ENCODE results near the gene TLE1.

Gene TLE1

DNA sequence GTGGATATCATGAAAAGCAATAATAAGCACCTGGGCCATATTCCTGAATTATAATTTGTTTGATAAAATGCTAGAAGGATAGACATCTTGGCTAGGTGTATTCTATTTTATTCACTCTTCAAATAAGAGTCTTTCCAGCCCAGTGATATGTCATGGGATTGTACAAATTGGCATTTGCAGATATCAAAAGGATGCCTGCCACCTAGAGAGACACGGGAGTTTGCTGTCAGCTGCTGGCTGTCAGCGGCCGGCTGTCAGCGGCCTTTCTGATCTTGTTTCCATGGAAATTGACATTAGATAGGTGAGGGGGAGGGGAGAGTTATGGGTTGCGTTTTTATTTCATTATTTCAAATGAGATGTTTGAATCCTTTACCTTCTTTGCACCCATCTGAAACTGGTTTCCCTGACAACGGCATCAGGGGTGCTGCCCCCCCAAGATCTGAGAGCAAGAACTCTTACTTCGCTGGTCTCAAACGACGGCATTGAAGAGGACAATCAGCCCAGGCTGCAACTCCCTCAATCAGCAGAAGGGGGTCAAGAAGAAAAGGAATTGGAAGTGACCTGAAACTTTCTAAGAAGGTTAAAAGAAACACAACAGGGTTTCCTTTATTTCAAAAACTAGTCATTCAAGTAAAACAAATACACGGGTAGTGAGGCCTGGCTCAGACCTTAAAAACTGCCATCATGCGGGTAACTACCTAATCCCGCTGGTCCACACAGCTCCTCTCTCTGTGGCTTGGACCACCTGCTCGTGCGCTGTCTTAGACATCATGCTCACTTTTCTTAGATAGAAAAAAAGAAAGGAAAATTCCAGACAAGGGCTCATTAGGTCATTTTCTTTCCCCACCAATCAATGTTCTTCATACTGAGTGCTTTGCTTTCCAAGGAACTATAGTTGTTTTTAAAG lies 115.7 kb downstream of the TLE1 start:
- no peak for DNase-seq (ENCODE audit: low spot score)

DNA sequence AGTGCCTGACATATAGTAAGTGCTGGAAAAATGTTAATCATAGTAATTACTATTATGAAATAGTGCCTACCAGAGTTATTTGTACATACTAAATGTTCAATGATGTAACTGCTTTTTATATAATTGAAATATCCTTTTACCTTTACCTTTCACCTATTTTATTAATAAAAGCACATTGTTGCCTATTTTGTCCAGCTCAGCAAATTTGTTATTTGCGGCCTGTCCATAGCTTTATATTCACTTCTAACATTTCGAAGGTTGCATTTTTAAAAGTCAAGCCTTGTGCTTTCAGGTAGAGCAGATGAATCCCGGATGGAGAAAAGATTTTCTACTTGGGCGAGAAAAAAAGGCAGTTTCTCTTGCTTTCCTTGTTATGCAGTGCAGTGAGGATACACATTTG lies 119.3 kb downstream of the TLE1 start:
- DNase-seq (ENCODE audit: low spot score), result no peak

DNA sequence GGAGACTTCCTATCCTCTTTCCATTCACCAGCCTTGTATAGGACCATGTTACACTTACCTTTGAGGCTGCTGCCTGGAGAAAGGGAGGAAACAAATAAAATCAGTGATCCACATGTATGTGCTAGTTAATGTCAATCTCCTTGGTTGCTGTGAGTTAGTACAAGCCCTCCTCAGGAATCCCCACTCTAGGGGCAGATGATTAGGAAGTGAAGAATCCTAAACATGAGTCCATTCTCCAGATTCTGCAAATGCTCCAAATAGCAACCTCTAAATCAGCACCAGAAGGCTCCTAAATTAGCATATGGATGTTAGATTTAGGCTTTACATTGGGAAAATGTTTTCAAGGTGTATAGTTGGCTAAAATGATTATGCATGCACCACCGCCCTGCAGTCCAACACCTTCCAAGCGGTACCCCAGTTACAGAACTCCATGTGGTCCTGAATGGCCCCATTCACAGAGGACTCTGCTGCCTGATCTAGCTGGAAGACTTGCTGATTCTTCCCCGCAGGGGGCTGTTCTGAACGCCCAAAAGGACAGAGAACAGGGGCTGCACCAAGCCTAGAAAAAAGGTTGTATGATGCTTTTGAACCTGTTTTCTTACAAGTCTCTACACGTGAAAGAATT lies 123.2 kb downstream of the TLE1 start:
- DNase-seq (ENCODE audit: low spot score), result no peak

DNA sequence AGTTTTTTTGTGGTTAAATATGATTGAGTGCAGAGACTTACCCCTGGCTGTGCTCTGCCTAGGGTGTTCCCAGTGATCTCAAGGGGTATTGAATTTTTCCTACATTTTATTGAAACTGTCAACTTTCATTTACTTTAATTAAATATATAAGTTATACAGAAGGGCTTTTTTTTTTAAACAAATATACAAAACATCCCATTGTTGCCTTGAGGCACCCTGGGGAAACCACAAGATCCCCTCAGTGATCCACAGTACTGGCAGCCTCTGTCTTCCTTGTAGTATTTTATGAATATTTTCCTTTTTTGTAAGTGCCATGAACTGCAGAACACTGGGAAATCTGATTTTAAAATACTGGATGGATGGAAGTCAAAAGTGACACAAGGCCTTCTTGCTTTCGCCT lies 123.7 kb downstream of the TLE1 start:
- DNase-seq (ENCODE audit: low spot score), result no peak

DNA sequence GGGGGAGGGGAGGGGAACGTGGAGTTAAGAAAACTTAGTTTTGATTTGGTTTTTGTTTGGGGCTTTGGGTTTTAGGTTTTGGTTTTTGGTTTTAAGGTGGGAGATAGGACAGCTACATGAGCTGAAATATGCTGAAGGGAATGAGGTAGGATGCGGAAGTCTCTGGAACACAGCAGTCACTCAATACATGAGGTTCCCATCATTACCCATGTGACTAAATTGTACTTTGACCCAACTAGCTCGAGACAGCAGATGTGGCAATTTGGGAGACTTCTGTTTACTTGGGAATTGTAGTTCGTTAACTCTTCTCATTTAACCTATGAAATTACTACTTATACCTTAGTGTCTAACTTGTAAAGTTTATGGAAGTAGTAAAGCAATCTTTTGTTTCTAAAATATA lies 124.2 kb downstream of the TLE1 start:
- no peak for DNase-seq (ENCODE audit: low spot score)

DNA sequence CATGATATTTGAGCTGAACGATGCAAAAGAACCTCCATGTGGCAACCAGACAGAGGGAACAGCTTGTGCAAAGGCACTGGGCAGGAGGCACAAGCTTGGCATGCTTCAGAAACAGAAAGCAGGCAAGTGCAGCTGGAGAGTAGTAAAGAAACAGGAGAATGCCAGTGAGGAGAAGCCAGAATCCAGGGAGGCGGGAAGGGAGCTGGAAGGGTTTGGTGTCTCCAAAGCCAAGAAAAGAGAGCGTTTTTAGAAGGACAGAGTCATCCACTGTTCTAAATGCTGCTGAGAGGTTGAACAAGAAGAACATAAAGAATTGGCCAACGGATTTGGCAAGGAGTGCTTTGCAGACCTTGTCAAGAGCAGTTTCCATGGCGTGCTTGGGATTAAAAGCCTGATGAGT lies 124.7 kb downstream of the TLE1 start:
- DNase-seq (ENCODE audit: low spot score), result no peak

DNA sequence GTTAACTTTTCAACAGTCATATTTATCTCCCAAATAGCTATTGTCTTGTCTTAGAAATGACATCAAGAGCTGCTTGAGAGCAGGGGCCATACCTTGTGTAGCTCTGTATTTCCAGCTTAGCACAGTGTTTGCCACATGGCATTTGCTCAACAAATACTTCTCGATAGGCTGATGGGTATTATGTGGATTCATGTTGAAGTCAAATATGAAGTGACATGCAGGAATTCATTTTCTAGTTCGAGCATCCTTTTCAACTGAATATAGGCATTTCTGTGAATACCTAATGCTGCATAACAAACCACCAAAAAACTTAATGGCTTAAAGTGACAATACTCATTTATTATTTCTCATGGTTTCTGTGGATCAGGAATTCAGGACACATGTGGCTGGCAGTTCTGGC lies 125.6 kb downstream of the TLE1 start:
- DNase-seq (ENCODE audit: low spot score), result no peak

DNA sequence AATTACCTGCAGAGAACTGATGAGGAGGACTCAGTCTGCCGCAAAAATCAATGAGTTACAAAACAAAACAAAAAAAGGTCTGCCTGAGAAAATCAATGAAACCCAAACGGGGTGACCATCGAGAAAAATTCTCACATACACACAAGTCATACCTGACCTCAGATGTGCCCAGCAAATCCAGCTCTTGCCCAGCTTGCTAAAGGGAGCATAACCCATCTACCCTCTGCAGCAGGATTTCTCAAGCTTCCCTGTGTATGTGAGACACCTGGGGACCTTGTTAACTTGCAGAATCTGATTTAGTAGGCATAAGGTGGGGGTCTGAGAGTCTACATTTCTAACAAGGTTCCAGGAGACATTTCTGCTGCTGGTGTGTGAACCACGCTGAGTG lies 126.3 kb downstream of the TLE1 start:
- DNase-seq (ENCODE audit: low spot score), result no peak

DNA sequence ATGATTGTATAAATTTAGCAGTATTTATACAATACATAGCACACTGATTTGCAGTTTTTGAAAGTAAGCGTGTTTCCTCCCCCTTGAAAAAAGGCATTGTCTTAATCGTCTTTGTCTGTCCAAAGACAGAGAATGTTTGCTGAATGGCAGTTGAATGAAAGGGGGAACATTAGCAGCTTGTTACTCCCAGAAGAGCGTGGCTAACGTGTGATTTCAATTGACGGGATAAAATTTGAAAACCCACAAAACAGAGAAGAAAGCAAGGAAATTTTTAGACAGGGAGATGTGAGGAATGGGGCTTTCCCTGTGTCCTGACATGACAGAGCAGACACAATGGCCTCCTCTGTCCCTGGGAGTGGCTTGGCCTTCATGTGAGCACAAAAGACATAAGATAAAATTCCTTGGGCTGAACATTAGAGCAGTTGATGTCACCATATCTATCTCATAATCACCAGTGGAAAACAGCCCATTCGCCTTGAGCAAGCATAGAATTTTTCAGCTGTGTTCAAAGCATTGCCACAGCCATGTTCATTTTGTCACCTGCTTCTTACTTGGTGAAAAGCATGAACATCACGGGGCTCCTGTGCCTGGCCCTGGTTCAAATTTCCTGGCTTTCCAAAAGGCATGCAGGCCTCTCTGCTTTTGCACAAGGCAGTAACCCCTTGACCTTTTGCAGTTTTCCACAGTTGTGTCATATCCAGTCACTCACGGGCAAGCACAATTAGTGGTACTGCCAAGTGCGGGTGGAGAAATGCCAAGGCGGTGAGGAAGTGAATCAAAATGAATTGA lies 126.9 kb downstream of the TLE1 start:
- no peak for DNase-seq (ENCODE audit: low spot score)

DNA sequence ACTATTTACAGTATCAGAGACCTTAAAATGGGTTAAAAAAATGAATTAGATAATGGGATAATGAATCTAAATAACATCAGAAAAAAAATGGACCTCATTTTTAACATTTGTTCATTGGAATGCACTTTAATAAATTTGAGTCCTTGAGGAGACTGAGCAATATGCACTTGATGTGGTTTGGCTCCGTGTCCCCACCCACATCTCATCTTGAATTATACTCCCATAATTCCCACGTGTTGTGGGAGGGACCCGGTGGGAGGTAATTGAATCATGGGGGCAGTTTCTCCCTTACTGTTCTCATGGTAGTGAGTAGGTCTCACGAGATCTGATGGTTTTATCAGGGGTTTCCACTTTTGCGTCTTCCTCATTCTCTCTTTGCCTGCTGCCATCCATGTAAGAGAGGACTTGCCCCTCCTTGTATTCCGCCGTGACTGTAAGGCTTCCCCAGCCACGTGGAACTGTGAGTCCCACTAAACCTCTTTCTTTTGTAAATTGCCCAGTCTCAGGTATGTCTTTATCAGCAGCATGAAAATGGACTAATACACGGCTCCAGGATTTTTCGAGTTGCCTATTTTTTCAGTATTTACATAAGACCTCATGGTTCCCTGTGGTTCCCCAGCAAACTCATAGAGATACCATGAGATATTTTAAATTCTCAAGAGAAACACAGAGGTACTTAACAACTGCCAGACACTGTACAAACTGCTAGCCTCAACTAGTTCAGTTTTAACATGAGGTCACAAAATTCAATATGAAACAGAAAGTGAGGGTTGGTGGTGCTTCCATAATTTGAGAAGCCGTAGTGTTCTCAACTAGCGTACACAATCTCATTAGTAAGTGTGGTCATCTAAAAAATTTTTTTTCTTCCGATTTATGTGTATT lies 128.3 kb downstream of the TLE1 start:
- no peak for DNase-seq (ENCODE audit: low spot score)

DNA sequence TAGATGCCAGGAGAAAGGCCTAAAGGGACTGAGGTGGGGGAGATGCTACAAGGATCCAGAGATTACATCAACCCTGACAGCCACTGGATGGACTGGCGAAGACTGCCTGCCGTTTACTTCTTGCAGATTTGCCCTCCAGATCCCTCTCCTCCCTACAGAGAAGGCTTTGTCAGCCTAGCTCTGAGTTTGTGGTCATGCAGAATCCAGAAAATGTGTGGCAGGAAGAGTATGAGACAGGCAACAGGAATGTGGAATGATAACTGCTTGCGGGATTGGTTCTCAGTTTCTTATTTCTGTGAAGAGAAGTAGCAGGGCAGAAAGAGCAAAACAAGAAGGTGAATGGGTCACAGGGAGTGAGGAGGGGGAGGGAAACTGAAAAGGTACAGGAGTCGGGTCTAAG lies 129.6 kb downstream of the TLE1 start:
- DNase-seq (ENCODE audit: low spot score), result no peak

DNA sequence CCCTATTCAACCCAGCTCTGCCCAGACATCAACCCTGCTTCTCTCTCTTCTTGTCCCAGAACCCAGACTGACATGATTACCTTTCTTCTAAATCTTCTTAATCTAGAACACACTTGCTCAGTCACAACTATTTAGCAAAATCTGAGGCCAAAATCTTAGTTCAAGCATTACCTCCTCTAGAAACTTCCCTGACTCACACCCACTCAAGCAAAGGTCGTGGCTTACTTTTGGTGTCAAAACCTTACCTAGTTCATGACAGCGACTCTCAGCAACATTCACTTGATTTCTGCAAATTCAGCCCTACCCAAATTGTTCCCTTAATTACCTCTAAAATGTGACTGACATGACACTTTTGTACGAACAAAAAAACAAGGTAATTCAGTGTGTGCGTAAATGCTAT lies 130.2 kb downstream of the TLE1 start:
- DNase-seq (ENCODE audit: low spot score), result no peak

DNA sequence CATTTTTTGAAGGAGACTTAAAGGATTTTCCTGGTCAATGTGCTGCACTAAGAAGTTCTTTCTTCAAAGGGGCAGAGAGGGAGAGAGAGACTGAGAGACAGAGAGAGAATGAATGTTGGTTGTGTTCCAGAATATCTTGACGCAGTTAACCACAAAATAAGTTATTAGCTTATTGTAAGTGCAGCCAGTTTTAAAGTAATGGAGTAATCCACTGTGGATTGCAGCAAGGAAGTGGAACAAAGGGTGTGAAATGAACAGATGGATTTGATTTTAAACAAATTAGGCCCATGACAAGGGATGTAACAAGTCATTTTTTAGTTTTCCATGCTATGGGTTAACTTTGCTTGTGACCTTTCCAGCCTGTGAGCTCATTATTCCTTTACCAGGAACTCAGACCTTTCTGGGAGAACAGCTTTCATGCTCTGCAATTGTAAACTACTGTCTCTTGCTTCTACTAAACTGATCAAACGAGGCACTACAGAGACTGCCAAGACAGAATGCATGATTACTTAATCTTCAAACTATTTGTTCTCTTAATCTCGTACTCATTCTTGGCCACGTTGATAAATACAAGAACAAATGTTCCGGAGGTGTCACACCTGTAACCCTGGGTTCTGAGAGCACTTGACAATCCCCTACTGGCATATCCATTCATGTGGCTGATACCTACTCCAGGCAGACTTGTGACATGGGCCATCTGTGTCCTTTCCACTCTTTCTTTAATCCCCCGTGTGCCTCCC lies 131.1 kb downstream of the TLE1 start:
- DNase-seq (ENCODE audit: low spot score), result no peak

DNA sequence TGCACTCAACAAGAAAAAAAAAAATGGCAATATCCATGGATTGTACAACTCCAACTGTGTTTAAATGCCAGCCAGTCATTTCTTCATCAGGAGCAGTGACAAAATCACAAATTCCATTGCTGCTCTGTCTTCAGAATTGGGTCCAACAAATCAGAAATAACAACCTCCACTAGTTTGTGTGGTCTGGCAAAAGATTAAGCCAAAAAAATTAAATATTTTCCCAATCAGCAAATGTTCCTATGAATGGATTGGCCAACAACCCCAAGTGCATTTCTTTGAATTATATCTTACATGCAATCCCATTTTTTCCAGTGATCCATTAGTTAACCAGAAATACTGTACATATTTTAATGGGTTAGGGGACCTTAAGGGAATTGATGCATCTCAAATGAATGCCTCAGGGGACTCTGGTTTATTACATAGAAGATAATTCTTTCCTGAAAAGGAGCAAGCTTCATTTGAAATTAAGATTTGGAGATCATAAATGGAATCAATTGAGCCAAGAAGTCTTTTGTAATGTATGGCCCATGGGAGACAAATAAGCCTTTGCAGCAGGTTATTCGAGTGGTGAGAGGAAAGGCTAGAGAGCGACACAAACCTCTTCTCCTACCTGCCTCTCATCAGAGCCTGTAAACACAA lies 131.8 kb downstream of the TLE1 start:
- no peak for DNase-seq (ENCODE audit: low spot score)

DNA sequence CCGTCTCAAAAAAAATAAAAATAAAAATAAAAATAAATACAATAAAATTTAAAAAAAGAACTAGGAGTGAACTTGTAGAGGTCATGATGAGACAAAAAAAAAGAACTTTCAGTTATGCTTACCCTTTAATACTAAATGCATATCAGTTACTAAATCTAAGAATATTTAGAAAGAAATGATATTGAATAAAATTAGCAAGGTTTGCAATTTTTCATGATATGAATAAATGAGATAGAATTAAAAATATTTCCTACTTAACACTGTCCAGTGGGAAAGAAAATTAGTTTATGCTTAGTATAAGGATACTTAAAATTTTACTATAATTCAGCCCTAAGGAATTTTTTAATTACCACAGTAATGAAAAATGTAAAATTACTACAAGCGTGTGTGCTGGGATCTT lies 132.4 kb downstream of the TLE1 start:
- no peak for DNase-seq (ENCODE audit: low spot score)

DNA sequence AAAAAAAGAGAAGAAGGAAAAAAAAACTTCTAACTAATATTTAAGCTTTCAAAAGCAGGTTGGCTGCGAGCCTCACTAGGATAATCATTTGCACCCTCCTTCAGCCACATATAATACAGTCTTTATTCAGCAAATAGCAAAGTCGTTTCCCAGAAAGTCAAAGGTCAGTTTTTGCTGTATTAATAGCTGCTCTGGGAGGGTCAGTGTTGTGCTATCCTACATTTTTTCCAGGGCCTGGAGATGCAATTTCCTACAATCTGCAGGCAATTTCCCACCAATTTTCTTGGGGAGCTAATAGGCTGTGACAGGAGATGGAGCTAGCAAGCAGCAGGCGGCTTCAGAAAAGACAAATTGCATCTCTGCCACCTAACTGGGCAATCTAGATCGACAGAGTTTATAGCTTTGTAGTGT lies 136.8 kb downstream of the TLE1 start:
- no peak for DNase-seq (ENCODE audit: low spot score)

DNA sequence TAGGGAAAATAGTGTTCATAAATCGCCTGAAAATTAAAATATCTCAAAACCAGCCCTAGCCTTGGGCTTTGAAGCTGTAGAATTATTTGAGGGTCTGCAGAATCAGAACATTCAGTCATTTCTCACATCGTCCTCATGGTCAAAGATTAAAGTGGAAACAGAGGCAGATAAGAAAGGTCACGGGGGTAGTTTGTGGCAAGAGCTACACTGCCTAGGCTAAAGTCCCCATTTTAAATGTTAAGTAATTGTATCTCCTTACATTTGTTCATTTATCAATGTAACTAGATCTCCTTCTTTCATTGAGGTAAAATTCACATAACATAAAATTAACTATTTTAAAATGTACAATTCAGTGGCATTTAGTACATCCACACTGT lies 139.2 kb downstream of the TLE1 start:
- no peak for DNase-seq (ENCODE audit: low spot score)

DNA sequence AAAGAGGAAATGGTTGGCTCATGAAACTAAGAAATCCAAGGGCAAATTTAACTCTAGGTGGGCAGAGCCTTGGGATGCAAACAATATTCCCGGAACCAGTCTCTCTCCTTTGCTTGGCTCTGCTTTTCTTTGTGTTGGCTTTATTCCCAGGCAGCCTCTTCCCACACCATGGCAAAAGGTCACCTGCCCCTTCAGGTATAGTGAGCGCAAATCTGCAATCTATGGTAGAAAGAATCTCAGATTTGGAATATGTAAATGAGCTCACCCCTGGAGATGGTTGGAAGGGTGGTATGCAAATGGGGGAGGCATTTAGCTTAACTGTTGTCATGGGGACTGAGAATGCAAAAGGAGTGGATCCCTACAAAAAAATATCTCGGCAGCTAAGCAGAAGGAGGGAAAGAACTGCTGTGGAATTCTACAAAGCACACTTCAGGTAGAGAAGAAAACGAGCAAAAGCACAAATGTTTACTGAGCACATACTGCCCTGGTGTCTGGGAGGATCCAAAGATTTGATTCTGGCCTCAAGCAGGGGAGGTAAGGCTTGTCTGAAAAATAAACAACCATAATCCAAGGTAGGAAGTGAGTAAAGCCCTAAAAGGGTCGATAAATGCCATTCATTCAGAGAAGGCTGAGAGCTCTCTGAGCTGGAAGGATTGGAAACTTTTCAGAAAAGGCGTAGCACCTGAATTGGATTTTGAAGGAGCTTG lies 139.7 kb downstream of the TLE1 start:
- no peak for DNase-seq (ENCODE audit: low spot score)

DNA sequence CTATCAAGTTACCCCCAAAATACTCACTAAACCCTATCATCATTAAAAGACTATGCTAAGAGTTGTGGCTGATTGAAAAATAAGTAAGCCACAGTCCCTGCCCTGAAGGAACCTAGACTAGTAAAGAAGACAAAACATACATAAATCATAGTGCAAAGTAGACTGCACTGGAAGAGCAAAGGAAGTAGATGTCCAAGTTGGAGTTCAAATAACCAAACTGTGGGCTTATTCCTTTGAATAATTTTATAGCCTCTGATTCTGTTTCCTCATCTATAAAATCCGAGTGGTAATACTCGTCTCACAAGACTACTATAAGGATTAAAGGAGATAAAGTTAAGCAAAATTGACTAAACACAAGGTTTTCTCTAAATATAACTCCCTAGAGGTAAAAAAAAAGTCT lies 140.4 kb downstream of the TLE1 start:
- DNase-seq (ENCODE audit: low spot score), result no peak

DNA sequence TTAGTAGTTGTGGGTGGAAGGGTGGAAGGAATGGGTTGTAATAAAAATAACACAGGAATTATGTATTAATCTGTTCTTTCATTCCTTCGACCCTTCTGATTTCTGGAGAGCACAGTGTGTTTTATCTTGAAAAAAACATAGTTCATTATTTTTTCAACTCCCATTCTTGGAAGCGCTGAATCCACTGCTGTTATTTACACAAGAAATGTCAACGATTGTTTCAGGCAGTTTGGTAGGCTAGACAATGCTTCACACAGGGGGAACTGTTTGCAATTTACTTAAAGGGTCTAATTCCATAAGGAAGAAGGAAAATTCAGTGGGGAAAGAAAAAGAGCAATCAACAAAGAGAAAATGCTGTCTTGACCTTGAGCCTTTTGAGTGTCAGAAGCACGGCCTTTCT lies 142.9 kb downstream of the TLE1 start:
- DNase-seq (ENCODE audit: low spot score), result no peak
